OCI-LY3 (cell line): ENCODE results near the gene CNN2.
A peak's percentile ranks its signal among the peaks of the same experiment; 100 is the strongest.

Source experiments
- EZH2phosphoT487 ChIP-seq: fragments of 200-600 bp; shearing (Covaris generic); IDR thresholded peaks from 2 replicates; pipeline ENCODE4 v1.6.1; 2018; ENCODE audit warnings: antibody characterized with exemption, mixed run types, low read depth
- TF ChIP-seq, protein P1 (sequence below): fragments of 200-600, 300-600 bp; sonication (generic); IDR thresholded peaks from 2 replicates; pipeline ENCODE4 v1.5.1; 2014; ENCODE audit warnings: antibody characterized with exemption, low read length, low read depth

DNA sequence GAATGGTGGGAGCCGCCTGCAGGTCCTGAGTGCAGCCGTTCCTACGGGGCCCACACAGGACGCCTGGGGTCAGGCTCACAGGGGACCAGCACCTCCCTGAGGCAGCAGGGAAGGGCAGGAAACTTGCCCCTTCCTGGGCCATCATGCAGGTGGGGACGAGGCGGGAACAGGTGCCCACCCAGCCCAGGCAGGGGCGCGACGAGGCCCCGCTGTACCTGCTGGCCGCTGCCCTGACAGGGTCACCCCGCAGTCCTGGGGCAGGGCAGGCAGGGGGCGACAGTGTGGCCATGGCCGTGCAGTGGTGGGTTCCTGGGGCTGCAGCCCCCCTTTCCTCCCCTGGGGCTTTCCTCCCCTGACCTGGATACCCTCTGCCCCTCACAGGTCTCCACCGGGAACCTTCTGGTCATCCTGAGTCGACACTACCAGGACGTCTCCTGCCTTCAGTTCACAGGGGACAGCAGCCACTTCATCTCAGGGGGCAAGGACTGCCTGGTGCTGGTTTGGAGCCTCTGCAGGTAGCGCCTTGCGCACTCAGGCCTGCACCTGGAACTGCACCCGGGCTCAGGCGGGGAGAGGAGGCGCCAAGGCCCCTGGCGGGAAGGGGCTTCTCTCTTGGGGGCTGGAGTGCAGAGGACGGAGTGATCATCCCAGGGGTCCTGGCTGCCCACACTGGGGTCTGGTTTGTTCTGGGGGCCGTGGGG is 36.9 kb upstream of the CNN2 start:
- TF ChIP-seq EZH2phosphoT487: no peak
- TF ChIP-seq, protein P1, sequence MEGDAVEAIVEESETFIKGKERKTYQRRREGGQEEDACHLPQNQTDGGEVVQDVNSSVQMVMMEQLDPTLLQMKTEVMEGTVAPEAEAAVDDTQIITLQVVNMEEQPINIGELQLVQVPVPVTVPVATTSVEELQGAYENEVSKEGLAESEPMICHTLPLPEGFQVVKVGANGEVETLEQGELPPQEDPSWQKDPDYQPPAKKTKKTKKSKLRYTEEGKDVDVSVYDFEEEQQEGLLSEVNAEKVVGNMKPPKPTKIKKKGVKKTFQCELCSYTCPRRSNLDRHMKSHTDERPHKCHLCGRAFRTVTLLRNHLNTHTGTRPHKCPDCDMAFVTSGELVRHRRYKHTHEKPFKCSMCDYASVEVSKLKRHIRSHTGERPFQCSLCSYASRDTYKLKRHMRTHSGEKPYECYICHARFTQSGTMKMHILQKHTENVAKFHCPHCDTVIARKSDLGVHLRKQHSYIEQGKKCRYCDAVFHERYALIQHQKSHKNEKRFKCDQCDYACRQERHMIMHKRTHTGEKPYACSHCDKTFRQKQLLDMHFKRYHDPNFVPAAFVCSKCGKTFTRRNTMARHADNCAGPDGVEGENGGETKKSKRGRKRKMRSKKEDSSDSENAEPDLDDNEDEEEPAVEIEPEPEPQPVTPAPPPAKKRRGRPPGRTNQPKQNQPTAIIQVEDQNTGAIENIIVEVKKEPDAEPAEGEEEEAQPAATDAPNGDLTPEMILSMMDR: peak; percentile 37
